IMR-90 (cell line): ENCODE data around the gene SMC1A. TPM values are rescaled to one million over a fixed set of nuclear protein-coding genes. Genes with fewer than 3 reads are reported as not detected.

Experiments
- ATAC-seq: fragments of 200-7000 bp; cut with Tn5 transposase; 2 replicates; pipeline ENCODE4 v1.9.1; 2020; ENCODE audit warnings: low read depth, mild to moderate bottlenecking, moderate library complexity
- BruUV-seq: library from RNA; stranded (reverse); fragments of 400-500 nt; replicated peaks from 2 replicates; lab custom pipeline; 2021; lab: Mats Ljungman, UMichigan
- CTCF ChIA-PET: fragments of 300-600 bp; formaldehyde crosslinking; extraction: SDS; loops from one replicate; lab custom pipeline; 2021; ENCODE audit warnings: antibody characterized with exemption; lab: Yijun Ruan, JAX
- POLR2A ChIA-PET: fragments of 300-600 bp; sonication (Branson Sonifier 250); formaldehyde crosslinking; loops from one replicate; lab custom pipeline; 2022; ENCODE audit warnings: antibody characterized with exemption; ENCODE audit not compliant: unreplicated experiment; lab: Charles Lee
- DNase-seq: peaks from one replicate; pipeline ENCODE4 v3.0.0; 2013
- H2AFZ ChIP-seq: replicated peaks from 2 replicates; pipeline ENCODE3; 2013; ENCODE audit warnings: low read length, mild to moderate bottlenecking; ENCODE audit not compliant: poor library complexity
- H2AK5ac ChIP-seq: 2 replicates; pipeline ENCODE4 v1.6.1; 2013; ENCODE audit warnings: low read depth, low read length, inconsistent platforms
- H2AK9ac ChIP-seq: replicated peaks from 2 replicates; pipeline ENCODE3; 2013; ENCODE audit warnings: mild to moderate bottlenecking, low read depth, low read length, moderate library complexity; ENCODE audit not compliant: poor library complexity
- H2BK120ac ChIP-seq: 2 replicates; pipeline ENCODE4 v1.6.1; 2013; ENCODE audit warnings: low read depth, low read length, inconsistent platforms
- H2BK15ac ChIP-seq: 3 replicates; pipeline ENCODE4 v1.6.1; 2013; ENCODE audit warnings: low read depth, low read length, inconsistent platforms
- H2BK20ac ChIP-seq: 2 replicates; pipeline ENCODE4 v1.6.1; 2013; ENCODE audit warnings: low read depth, mild to moderate bottlenecking, inconsistent platforms, low read length, moderate library complexity
- H2BK5ac ChIP-seq: 2 replicates; pipeline ENCODE4 v1.6.1; 2013; ENCODE audit warnings: mild to moderate bottlenecking, low read depth, low read length, inconsistent platforms; ENCODE audit not compliant: poor library complexity, severe bottlenecking
- H3K14ac ChIP-seq: replicated peaks from 2 replicates; pipeline ENCODE4 v1.6.1; 2013; ENCODE audit warnings: low read depth, low read length, inconsistent platforms
- H3K18ac ChIP-seq: 2 replicates; pipeline ENCODE4 v1.6.1; 2013; ENCODE audit warnings: low read depth, low read length, control low read depth
- H3K23ac ChIP-seq: 2 replicates; pipeline ENCODE4 v1.6.1; 2013; ENCODE audit warnings: low read depth, low read length, inconsistent platforms
- H3K27ac ChIP-seq: 2 replicates; pipeline ENCODE4 v1.5.1; 2013; ENCODE audit warnings: mild to moderate bottlenecking, control low read depth, low read length; ENCODE audit not compliant: insufficient read depth
- H3K27me3 ChIP-seq: 2 replicates; pipeline ENCODE4 v1.6.1; 2013; ENCODE audit warnings: low read length; ENCODE audit not compliant: control insufficient read depth, insufficient read depth
- H3K36me3 ChIP-seq: 2 replicates; pipeline ENCODE4 v1.6.1; 2013; ENCODE audit warnings: low read length, mixed read lengths; ENCODE audit not compliant: control insufficient read depth, insufficient read depth
- H3K4ac ChIP-seq: 2 replicates; pipeline ENCODE4 v1.6.1; 2013; ENCODE audit warnings: low read depth, low read length, inconsistent platforms
- H3K4me1 ChIP-seq: 2 replicates; pipeline ENCODE4 v1.6.1; 2013; ENCODE audit warnings: low read length, mixed read lengths; ENCODE audit not compliant: control insufficient read depth, insufficient read depth
- H3K4me2 ChIP-seq: 2 replicates; pipeline ENCODE4 v1.6.1; 2013; ENCODE audit warnings: low read depth, mild to moderate bottlenecking, control low read depth, low read length, moderate library complexity
- H3K4me3 ChIP-seq: 2 replicates; pipeline ENCODE4 v1.5.1; 2013; ENCODE audit warnings: low read depth, mild to moderate bottlenecking, control low read depth, low read length, moderate library complexity; ENCODE audit not compliant: insufficient read depth
- H3K56ac ChIP-seq: 2 replicates; pipeline ENCODE4 v1.6.1; 2013; ENCODE audit warnings: low read length, inconsistent platforms; ENCODE audit not compliant: insufficient read depth; ENCODE audit errors: extremely low read depth
- H3K79me1 ChIP-seq, 2 experiments: 2 replicates each; pipeline ENCODE4 v1.6.1; 2013; ENCODE audit warnings: low read length in 2 of 2, inconsistent platforms in 1 of 2, low read depth in 1 of 2
- H3K9ac ChIP-seq: 2 replicates; pipeline ENCODE4 v1.6.1; 2013; ENCODE audit warnings: low read depth, low read length, control low read depth
- H3K9me1 ChIP-seq: 2 replicates; pipeline ENCODE4 v1.6.1; 2013; ENCODE audit warnings: low read length, inconsistent platforms; ENCODE audit not compliant: insufficient read depth
- H3K9me3 ChIP-seq: 2 replicates; pipeline ENCODE4 v1.6.1; 2013; ENCODE audit warnings: low read length; ENCODE audit not compliant: control insufficient read depth, insufficient read depth
- H4K20me1 ChIP-seq: 2 replicates; pipeline ENCODE4 v1.6.1; 2013; ENCODE audit warnings: low read length, inconsistent platforms; ENCODE audit not compliant: insufficient read depth
- H4K5ac ChIP-seq: 2 replicates; pipeline ENCODE4 v1.6.1; 2013; ENCODE audit warnings: mild to moderate bottlenecking, low read depth, low read length, control low read depth
- H4K8ac ChIP-seq, 2 experiments: 2 replicates each; pipeline ENCODE4 v1.6.1; 2013; ENCODE audit warnings: low read depth in 2 of 2, low read length in 2 of 2, control low read depth in 1 of 2, inconsistent platforms in 1 of 2
- H4K91ac ChIP-seq: 2 replicates; pipeline ENCODE4 v1.6.1; 2013; ENCODE audit warnings: low read depth, low read length, inconsistent platforms; ENCODE audit not compliant: insufficient read depth
- BHLHE40 ChIP-seq: fragments of 150-350 bp; IDR thresholded peaks from 2 replicates; pipeline ENCODE4 v1.6.1; 2016; ENCODE audit warnings: mild to moderate bottlenecking, low read depth, low read length
- CEBPB ChIP-seq: IDR thresholded peaks from 2 replicates; pipeline ENCODE4 v1.6.1; 2012; ENCODE audit warnings: low read depth, low read length, improper control_type of control experiment
- POLR2A ChIP-seq: IDR thresholded peaks from 2 replicates; pipeline ENCODE4 v1.6.1; 2012; ENCODE audit warnings: mild to moderate bottlenecking, low read depth, low read length
- RCOR1 ChIP-seq: IDR thresholded peaks from 2 replicates; pipeline ENCODE4 v1.6.1; 2012; ENCODE audit warnings: mild to moderate bottlenecking, low read length, improper control_type of control experiment; ENCODE audit not compliant: insufficient replicate concordance
- WGBS, 2 experiments: methylation state at CpG; one replicate each; pipeline versions ENCODE4 v1.1.5 to v1.1.7; 2013; ENCODE audit warnings: missing lambda C conversion rate in 2 of 2; ENCODE audit not compliant: insufficient read length in 1 of 2; ENCODE audit errors: extremely low coverage in 2 of 2; 5-methylcytosine and 5-hydroxymethylcytosine counted together
- dilution Hi-C: fragments of 300-500 bp; cut with HindIII; formaldehyde crosslinking; loops from one replicate; pipeline ENCODE4 v1.14.3; 2018; ENCODE audit warnings: low sequenced_read_pairs; ENCODE audit not compliant: unreplicated experiment
- in situ Hi-C: fragments of 300-500 bp; cut with MboI; formaldehyde crosslinking; loops from 3 replicates; pipeline ENCODE4 v1.14.3; 2019; ENCODE audit warnings: low sequenced_read_pairs, inconsistent platforms, mixed read lengths
- intact Hi-C: fragments of 100-400 bp; cut with micrococcal nuclease; formaldehyde crosslinking; loops from 2 replicates; pipeline ENCODE4 v1.10.0; 2022
- polyA plus RNA-seq, 3 experiments: library from polyadenylated mRNA; depleted of rRNA; stranded (reverse); fragments of >200 nt; gene quantifications; 2 replicates each; pipeline ENCODE4 v1.2.3, GENCODE V29; 2012; ENCODE audit warnings: low replicate concordance in 1 of 3
- total RNA-seq: library from RNA; depleted of rRNA; stranded (reverse); fragments of >200 nt; gene quantifications from 2 replicates; pipeline ENCODE4 v1.2.3, GENCODE V29; 2012

Gene SMC1A
- total and polyA plus RNA-seq, 2 of the 4 experiments (the other 2 are of a cell fraction) = 35.8 to 41.0 TPM

GRCh38 chrX:53441531-53442321, 19.3 kb upstream of the SMC1A start:
- H3K4ac ChIP-seq = peak overlapping the region; percentile 52
- H4K20me1 ChIP-seq = no peaks in the 10 kb centered on the region
- peak overlapping the region; percentile 38; the same call in 1 of the 2 replicates for H2AK5ac ChIP-seq
- H2BK120ac ChIP-seq = peak overlapping the region; percentile 71
- 0 out of 2 replicates have a peak overlapping the region, but pooled peaks have one; percentile 40 for H3K14ac ChIP-seq
- H4K8ac ChIP-seq = peak overlapping the region; percentile 83 to 93; a peak in 3 of 4 replicates
- H3K4me3 ChIP-seq = peak overlapping the region; percentile 37
- H3K18ac ChIP-seq = peak overlapping the region; percentile 30
- no peak overlapping the region for H2BK20ac ChIP-seq
- no peaks in the 10 kb centered on the region for H3K79me1 ChIP-seq
- H3K36me3 ChIP-seq = no peaks in the 10 kb centered on the region
- H3K9me1 ChIP-seq = no peaks in the 10 kb centered on the region; the same call in 1 of the 2 replicates
- ATAC-seq (peak; percentile 60), DNase-seq (peak; percentile 49)
- peaks cover 18% of the 10 kb centered on the region for H3K27me3 ChIP-seq
- ChIA-PET POLR2A (no interaction called here), CTCF (no interaction called here)
- in situ Hi-C loops (loop anchor here (10.0 kb wide), 1 partner anchor 57 kb away; no protein-coding TSS in a partner anchor), dilution Hi-C loops (no loop called here), intact Hi-C loops (no loop called here)
- H4K91ac ChIP-seq = peak overlapping the region; percentile 72; the same call in 1 of the 2 replicates
- 0 out of 2 replicates have a peak overlapping the region, but pooled peaks have one; percentile 44 for H3K56ac ChIP-seq
- H2BK15ac ChIP-seq = 0 out of 3 replicates have a peak overlapping the region, but pooled peaks have one; percentile 18
- WGBS, 2 experiments = 27% methylated on average over 12 of the region's 44 CpGs; no CpG with 5 or more reads in 1 of the 2 experiments
- H2AFZ ChIP-seq = peak overlapping the region; percentile 89
- peak overlapping the region; percentile 48 for H3K27ac ChIP-seq
- TF ChIP-seq CEBPB (no peak), BHLHE40 (no peak), POLR2A (no peak), RCOR1 (no peak)
- peak overlapping the region; percentile 78 for H4K5ac ChIP-seq
- no peak overlapping the region for H2BK5ac ChIP-seq
- H3K9me3 ChIP-seq = no peaks in the 10 kb centered on the region
- peaks cover 4% of the 10 kb centered on the region; the same call in 1 of the 2 replicates for H3K4me1 ChIP-seq
- H3K23ac ChIP-seq = 0 out of 2 replicates have a peak overlapping the region, but pooled peaks have one; percentile 23
- BruUV-seq = no TSS peak
- H3K4me2 ChIP-seq = peak overlapping the region; percentile 73
- H2AK9ac ChIP-seq = no peak overlapping the region
- H3K9ac ChIP-seq = peak overlapping the region; percentile 21; the same call in 1 of the 2 replicates
